Measurements from ENCODE around the gene C3orf70.

- TF ChIP-seq CTCF (IDR thresholded peaks at IDR 0.05 in 8 of 11, conservative IDR thresholded peaks at IDR 0.05 in 3 of 11) (peak in 1 of 11 experiments; percentile 12), POLR2A (IDR thresholded peaks at IDR 0.05) (no peak)
These were observed 1.2 kb upstream of the C3orf70 start for GRCh38 chr3:185153861-185154629.

Data from spleen (tissue), 7 donors.